Karpas-422 (cell line): ENCODE results near the gene HMG20B. TPM values are rescaled to one million over a fixed set of nuclear protein-coding genes. Genes with fewer than 3 reads are reported as not detected.

ENCODE experiments used
- DNase-seq: peaks from one replicate; pipeline ENCODE4 v3.0.0-alpha.2; 2015
- H2AFZ ChIP-seq: fragments of 200-600 bp; sonication (generic); 2 replicates; pipeline ENCODE4 v1.6.1; 2014; ENCODE audit warnings: antibody characterized with exemption, low read length, mixed read lengths
- H3K27ac ChIP-seq: fragments of 200-600 bp; sonication (generic); 2 replicates; pipeline ENCODE4 v1.5.1; 2014; ENCODE audit warnings: mild to moderate bottlenecking, low read length, moderate library complexity
- H3K27me3 ChIP-seq: fragments of 200-600 bp; sonication (generic); 2 replicates; pipeline ENCODE4 v1.6.1; 2014; ENCODE audit warnings: low read length, mixed read lengths
- H3K36me3 ChIP-seq: fragments of 200-600 bp; sonication (generic); 2 replicates; pipeline ENCODE4 v1.6.1; 2014; ENCODE audit warnings: low read length, mixed read lengths; ENCODE audit not compliant: insufficient read depth
- H3K4me1 ChIP-seq: fragments of 200-600 bp; sonication (generic); 2 replicates; pipeline ENCODE4 v1.6.1; 2014; ENCODE audit warnings: mild to moderate bottlenecking, low read length, mixed read lengths
- H3K4me2 ChIP-seq: fragments of 200-600 bp; sonication (generic); 2 replicates; pipeline ENCODE4 v1.6.1; 2014; ENCODE audit warnings: low read length, low read depth, mild to moderate bottlenecking; ENCODE audit not compliant: poor library complexity, severe bottlenecking
- H3K4me3 ChIP-seq: fragments of 200-600 bp; sonication (generic); 2 replicates; pipeline ENCODE4 v1.5.1; 2014; ENCODE audit warnings: mild to moderate bottlenecking, antibody characterized with exemption, low read length, mixed read lengths
- H3K79me2 ChIP-seq: fragments of 200-600 bp; sonication (generic); 2 replicates; pipeline ENCODE4 v1.6.1; 2014; ENCODE audit warnings: mild to moderate bottlenecking, low read length, mixed read lengths
- H3K9ac ChIP-seq: fragments of 200-600 bp; sonication (generic); 2 replicates; pipeline ENCODE4 v1.6.0; 2014; ENCODE audit warnings: low read length
- H3K9me2 ChIP-seq: fragments of 200-600 bp; sonication (generic), shearing (Covaris generic); replicated peaks from 2 replicates; pipeline ENCODE4 v1.6.0; 2014; ENCODE audit warnings: mild to moderate bottlenecking, low read length, moderate library complexity; ENCODE audit not compliant: insufficient read depth
- H3K9me3 ChIP-seq: fragments of 300-700, 200-600 bp; sonication (generic); 2 replicates; pipeline ENCODE4 v1.6.1; 2014; ENCODE audit warnings: low read length, mixed read lengths
- H4K20me1 ChIP-seq: fragments of 200-600 bp; sonication (generic); 2 replicates; pipeline ENCODE4 v1.6.1; 2014; ENCODE audit warnings: mild to moderate bottlenecking, antibody characterized with exemption, low read length, low read depth; ENCODE audit not compliant: insufficient read depth
- small RNA-seq: library from RNA; depleted of rRNA; stranded (forward); fragments of <200 nt; gene quantifications from one replicate; pipeline ENCODE3, GENCODE V24; 2014
- total RNA-seq: library from RNA; depleted of rRNA; stranded (reverse); fragments of >200 nt; shearing (Covaris generic); gene quantifications from 2 replicates; pipeline ENCODE4 v1.2.3, GENCODE V29; 2014; ENCODE audit warnings: low replicate concordance; rRNA removed

HMG20B gene
- total RNA-seq, 1 experiment from 2014 or later: 53.7 TPM

DNA sequence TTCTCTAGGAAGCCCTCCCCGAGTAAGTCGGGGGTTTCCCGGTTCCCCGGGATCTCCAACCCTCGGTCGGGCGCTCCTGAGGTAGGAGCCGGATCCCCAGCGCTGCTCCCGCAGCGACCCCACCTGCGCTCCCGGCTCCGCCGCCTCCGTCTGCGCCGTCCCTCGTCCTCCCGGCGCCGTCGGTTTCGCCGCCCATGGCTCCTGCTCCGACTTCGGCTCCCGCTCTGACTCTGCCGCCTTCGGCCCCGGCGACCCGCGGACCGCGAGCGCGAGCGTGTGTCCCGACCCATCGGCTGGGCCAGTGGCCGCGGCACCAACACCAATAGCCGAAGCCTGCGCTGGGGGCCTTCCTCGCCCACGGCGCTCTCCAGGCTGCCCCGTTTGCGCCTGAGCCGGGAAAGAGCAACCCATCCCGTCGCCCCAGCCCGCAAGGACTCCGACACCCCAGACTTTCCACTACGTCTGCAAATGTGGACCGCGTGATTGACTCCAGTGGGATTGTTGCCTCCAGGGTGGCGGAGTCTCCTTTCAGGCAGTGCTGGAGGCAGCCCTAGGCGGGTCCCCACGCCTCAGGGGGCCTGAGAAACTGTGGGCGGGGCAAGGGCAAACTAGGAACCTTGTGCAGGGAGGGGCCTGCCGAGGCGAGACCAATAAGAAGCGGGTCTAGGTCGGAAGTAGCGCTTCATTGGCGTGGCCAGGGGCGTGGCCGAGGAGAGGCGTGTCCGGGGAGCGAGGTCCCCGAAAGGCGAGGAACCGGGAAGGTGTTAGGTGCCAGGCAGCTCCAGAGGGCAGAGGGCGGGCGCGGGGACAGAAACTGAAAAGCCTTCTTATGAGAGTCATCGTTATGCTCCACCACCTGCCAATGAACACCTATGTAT, 54.0 kb downstream of the HMG20B start, which contains the start of gene CACTIN:
Gene CACTIN (minus strand): TSS at position 318 of the 878 bp plus-strand sequence. CDS start 28 bp downstream, at position 290.
- Histone ChIP-seq H3K9me3 (no peaks in the 10 kb centered on the region), H3K4me2 (peak within 1 kb of the TSS; percentile 87), H3K4me3 (peak within 1 kb of the TSS; percentile 98), H3K27me3 (no peaks in the 10 kb centered on the region), H2AFZ (no peak within 1 kb of the TSS), H3K4me1 (peaks cover 18% of the 10 kb centered on the region), H3K79me2 (peaks cover 30% of the 10 kb centered on the region), H4K20me1 (peaks cover 17% of the 10 kb centered on the region; the same call in 1 of the 2 replicates), H3K9me2 (no peaks in the 10 kb centered on the region), H3K36me3 (no peaks in the 10 kb centered on the region), H3K9ac (peak within 1 kb of the TSS; percentile 91), H3K27ac (peak within 1 kb of the TSS; percentile 54)
- peak; percentile 100 for DNase-seq

DNA sequence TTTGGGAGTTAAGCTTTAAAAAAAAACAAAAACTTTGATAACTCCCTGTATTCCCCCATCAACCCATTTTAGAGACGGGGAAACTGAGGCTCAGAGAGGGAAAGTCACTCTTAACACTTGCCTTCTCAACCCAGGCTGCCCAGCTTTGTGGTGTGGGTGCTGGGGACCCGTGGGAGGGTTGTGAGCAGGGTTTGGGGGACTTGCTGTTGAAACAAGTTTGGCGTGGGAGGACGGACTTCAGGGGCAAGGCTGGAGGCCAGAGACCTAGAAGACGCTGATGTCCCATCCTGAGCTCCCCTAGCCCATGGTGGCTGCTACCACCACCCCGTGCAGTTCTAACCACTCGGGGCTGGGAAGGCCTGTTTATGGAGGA, 54.6 kb downstream of the HMG20B start:
- H4K20me1 ChIP-seq: peaks cover 17% of the 10 kb centered on the region; the same call in 1 of the 2 replicates
- peaks cover 30% of the 10 kb centered on the region for H3K79me2 ChIP-seq
- H3K27ac ChIP-seq: no peak overlapping the region
- peaks cover 18% of the 10 kb centered on the region for H3K4me1 ChIP-seq
- no peaks in the 10 kb centered on the region for H3K27me3 ChIP-seq
- no peaks in the 10 kb centered on the region for H3K9me2 ChIP-seq
- no peaks in the 10 kb centered on the region for H3K9me3 ChIP-seq
- no peak overlapping the region for H3K9ac ChIP-seq
- peak overlapping the region; percentile 6 for H3K4me2 ChIP-seq
- no peak for DNase-seq
- H3K4me3 ChIP-seq: no peak overlapping the region
- no peaks in the 10 kb centered on the region for H3K36me3 ChIP-seq
- H2AFZ ChIP-seq: no peak overlapping the region

Small RNA genes lying within 50 kb of the gene (small RNA-seq; reads per million reads assigned to genes)
- 0.12 reads per million for gene AC005786.1

Other genes with a start within 250 kb of the HMG20B start
- 0.82 and 4.4 TPM in 2 replicates for gene NFIC, start 206.4 kb upstream of the HMG20B start, total RNA-seq
- gene SMIM24, start 92.4 kb upstream of the HMG20B start, total RNA-seq: 0.89 and 1.2 TPM in 2 replicates
- gene SMIM44, start 89.5 kb upstream of the HMG20B start, total RNA-seq: not detected in 2 replicates
- 0.89 and 10.4 TPM in 2 replicates for gene DOHH, start 72.3 kb upstream of the HMG20B start, total RNA-seq
- 22.8 and 41.6 TPM in 2 replicates for gene FZR1, start 66.6 kb upstream of the HMG20B start, total RNA-seq
- 0.29 TPM in 1 of 2 replicates, not detected in the other for gene TEKTIP1, start 33.8 kb upstream of the HMG20B start, total RNA-seq
- gene MFSD12, start 15.4 kb upstream of the HMG20B start, total RNA-seq: 34.5 and 102 TPM in 2 replicates
- gene GIPC3, start 12.5 kb downstream of the HMG20B start, total RNA-seq: not detected in 2 replicates
- gene TBXA2R, start 33.9 kb downstream of the HMG20B start, total RNA-seq: 0.15 and 0.22 TPM in 2 replicates
- gene CACTIN, start 53.8 kb downstream of the HMG20B start, total RNA-seq: 9.5 and 24.8 TPM in 2 replicates
- gene PIP5K1C, start 127.5 kb downstream of the HMG20B start, total RNA-seq: 4.2 and 4.4 TPM in 2 replicates
- not detected in 2 replicates for gene TJP3, start 135.4 kb downstream of the HMG20B start, total RNA-seq
- gene APBA3, start 188.7 kb downstream of the HMG20B start, total RNA-seq: 14.7 and 55.0 TPM in 2 replicates
- gene MRPL54, start 189.7 kb downstream of the HMG20B start, total RNA-seq: 44.2 and 76.7 TPM in 2 replicates
- gene RAX2, start 199.3 kb downstream of the HMG20B start, total RNA-seq: not detected in 2 replicates
- gene MATK, start 213.4 kb downstream of the HMG20B start, total RNA-seq: not detected in 2 replicates